NCI-H1048 (cell line): ENCODE data around the gene WSB2.

Experiments
- DNase-seq: peaks from one replicate; lab custom pipeline; 2025; lab: John Stamatoyannopoulos, UW

Gene WSB2

DNA sequence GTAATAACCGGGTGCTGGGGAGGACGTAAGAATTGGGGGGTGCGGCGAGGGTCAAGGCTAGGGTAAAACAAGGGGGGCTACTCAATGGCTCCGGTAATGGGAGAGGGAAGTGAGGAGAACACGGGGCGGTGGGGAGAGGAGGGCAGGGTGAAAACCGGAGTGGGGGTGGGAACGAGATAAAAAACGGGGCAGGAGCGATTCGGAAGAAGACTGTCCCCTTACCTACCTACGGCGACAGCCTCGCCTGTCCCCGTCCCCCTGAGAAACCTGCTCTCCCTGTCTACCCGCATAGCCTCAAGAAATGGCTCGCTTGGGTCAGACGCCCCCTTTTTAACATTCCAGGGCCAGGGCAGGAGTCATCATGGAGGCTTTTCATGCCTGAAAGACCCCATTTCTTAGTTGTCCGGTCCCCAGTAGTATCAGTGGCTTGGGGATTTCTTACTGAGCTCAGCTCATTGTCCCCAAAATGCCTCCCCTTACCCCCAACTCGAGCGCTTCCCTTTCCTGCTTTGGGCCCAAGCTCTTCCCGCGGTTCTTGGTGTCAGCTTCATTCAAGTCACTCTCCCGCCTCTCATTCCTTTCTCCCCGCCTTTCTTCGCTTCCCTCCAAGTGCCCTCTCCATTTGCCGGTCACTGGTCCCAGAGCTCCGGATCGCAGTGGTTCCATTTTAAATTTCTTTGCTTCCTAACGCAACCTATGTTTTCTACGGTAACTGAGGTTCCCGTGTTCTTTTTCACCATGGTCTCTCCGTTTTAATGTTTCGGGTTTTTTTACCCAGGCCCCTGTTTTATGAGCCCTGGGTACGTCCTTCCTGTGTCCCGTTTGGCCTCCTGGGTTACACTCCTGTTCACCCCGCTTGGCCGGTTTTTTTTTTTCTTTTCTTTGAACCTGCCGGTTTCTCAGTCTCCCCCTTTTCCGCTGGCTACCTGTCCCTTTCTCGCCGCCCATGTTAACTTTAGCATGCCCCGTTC lies 1.2 kb upstream of the WSB2 start:
- DNase-seq: no peak

DNA sequence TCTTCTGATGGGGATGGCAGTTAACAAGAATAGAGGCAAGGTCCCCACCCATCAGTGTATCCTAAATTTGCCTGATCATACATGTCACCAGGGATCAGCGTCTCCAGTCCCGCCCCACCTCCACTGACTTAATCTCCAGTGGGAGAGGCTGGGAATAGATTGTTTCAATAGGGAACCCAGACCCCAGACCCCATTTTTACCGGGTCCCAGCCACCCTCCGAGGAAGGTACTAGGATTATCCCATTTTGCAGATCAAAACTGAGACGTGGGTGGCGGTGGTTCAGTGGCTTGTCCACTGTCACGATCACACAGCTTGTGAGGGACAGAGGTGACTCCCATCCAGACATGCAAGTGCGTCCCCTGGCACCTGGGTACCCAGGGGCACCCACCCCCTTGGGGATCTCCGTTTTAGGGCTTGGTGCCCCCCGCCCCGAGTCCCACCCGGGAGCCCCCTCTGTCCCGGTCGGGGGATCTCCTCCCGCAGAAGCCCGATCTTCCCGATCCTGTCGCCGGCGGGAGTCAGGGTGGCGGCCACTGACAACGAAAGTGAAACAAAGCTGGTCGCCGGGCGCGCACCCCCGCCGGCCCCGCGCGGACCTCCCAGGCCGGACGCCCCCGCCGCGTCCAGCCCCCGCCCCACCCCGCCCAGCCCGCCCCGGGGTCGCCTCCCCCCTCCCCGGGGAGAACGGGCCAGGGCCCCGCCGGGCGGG lies 523 bp downstream of the WSB2 start:
- no peak for DNase-seq

DNA sequence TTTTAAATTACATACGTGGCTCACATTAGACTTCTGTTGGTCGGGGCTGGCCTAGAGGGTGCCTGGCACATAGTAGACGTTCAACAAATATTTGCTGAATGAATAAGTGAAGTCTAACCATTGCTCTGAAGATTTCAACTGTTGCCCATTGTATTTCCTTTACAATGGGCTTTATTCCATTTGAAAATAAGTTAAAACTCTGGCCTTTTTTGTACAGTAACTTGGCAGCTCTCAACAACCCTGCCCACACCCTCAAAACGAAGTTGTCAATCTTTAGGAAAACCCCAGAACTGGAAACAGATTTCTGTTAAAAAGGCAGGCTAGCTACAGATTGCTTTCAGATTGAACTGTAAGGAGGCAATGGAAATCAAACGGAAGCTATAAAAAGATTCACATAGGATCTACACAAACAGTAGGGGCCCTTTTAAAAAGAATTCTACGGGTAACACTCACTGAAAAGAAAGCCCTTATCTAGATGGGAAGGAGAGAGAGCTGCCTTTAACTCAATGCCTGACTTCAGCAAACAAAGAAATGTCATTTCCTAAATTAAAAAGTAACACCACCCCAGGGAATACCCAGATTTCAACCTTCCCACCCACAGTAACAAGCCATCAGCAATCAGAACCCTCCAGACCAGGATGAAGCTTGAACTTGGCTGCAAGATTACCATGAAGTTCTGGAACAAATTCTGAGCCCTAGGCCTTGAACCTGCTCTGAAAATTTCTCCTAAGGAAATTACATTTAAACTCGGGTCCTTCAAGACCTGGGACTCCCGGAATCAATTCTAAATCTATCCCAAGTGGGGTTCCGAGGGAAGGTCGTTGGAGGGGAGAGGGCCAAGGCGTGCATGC lies 1.4 kb downstream of the WSB2 start:
- DNase-seq: no peak

DNA sequence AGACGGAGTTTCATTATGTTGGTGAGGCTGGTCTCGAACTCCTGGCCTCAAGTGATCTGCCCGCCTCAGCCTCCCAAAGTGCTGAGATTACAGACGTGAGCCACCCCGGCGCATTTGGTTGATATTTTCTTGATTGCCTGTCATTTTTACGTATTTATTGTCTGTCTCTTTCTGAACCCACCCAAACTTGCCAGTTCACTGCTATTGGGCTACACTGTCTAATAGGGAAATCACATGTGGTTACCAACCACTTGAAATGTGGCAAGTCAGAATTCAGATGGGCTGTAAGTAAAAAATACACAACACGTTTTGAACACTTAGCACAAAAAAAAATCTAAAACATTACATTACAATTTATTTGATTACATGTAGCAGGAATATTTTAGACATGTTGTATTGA lies 2.1 kb downstream of the WSB2 start:
- DNase-seq: no peak

DNA sequence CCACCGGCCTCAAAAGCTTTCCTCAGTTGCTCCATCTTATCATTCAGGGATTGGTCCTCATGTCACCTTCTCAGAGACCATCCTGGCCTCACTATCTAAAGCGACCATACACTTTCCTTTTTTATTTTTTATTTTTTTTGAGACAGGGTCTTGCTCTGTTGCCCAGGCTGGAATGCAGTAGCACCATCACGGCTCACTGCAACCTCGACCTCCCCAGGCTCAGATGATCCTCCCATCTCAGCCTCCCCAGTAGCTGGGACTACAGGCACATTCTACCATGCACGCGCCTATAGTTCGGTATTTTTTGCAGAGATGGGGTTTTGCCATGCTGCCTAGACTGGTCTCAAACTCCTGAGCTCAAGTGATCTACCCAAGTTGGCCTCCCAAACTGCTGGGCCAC lies 2.8 kb downstream of the WSB2 start:
- DNase-seq: no peak

DNA sequence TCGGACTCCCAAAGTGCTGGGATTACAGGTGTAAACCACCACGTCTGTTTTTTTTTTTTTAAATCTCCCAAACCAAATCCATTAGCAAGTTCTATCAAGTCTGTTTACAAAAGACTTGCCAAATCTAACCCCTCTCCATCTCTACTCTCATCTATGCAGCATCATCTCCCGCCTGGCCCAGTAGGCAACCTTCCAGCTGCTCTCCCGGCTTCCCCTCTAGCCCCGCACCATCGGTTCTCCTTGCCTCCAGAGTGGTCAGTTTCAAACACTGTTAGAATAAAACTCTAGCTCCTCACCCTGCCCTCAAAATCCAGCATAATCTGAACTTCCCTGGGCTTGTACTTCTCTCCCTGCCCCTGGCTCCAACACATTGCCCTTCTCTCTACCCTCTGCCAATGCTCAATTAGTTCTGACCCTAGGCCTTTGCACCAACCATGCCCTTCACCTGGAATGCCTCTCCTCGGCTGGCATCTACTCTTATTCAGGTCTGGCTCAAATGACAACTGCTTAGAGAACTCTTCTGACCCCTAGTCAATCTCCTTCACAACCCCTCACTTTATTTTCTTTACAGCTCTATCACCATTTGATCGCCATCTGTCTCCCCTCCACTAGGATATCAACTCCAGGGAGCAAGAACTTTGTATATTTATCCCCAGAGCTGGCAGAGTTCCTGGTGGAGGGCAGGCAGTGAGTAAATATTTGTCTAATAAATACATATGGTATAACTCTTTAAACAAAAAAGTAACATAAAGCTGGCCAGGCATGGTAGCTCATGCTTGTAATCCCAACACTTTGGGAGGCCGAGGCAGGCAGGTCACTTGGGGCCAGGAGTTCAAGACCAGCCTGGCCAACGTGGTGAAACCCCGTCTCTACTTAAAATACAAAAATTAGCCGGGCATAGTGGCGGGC lies 4.9 kb downstream of the WSB2 start:
- no peak for DNase-seq

DNA sequence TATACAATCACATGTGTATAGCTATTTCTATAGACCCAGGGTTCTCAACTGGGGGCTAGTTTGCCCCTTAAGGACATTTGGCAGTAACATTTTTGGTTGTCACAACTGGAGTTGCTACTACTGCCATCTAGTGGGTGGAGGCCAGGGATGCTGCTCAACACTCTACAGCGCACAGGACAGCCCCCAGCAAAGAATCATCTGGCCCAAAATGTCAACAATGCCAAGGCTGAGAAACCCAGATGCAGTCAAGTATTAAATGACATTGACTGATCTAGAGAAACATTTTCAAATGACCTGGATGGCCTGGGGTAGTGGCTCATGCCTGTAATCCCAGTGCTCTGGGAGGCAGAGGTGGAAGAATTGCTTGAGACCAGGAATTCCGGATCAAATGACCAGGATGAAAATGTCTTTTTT lies 5.8 kb downstream of the WSB2 start:
- DNase-seq: no peak

DNA sequence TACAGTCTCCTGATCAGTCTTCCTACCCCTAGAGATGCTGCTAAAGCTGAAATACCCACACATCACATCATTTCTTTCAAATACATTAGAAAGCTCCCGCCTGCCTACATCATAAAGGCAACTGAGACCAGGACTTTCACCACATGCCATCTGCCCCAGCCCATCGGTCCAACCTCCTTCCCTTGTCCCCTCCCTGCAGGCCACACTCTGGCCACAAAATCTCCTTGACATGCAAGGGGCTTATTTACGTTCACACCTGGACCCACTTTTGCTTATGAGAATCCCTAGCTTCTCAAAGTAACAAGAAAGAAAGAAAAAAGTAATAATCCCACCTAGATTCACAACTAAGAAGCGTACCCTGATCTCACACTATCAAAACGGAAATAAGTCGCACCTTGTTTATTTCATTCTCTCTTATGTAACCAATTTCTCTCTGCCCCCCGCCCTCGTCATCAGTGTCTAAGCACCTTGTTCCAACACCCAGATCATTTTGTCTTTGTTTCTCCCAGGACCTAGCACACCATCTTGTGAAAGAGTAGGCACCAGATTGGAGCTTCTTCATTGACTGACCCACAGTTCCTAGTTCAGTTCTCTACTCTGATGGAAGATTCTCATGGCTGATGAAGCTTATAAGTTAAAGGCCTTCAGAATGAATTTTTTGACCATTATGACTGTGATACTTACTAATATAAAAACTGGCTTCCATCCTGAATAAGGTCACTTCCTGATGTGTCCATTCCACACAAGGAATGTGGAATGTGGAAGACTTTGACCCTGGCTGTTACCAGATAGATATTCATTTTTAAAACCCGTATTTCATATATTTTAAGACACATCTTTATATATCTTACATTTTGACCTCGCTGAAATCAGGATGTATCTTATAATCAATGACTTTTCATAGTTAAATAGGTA lies 7.7 kb downstream of the WSB2 start:
- no peak for DNase-seq

DNA sequence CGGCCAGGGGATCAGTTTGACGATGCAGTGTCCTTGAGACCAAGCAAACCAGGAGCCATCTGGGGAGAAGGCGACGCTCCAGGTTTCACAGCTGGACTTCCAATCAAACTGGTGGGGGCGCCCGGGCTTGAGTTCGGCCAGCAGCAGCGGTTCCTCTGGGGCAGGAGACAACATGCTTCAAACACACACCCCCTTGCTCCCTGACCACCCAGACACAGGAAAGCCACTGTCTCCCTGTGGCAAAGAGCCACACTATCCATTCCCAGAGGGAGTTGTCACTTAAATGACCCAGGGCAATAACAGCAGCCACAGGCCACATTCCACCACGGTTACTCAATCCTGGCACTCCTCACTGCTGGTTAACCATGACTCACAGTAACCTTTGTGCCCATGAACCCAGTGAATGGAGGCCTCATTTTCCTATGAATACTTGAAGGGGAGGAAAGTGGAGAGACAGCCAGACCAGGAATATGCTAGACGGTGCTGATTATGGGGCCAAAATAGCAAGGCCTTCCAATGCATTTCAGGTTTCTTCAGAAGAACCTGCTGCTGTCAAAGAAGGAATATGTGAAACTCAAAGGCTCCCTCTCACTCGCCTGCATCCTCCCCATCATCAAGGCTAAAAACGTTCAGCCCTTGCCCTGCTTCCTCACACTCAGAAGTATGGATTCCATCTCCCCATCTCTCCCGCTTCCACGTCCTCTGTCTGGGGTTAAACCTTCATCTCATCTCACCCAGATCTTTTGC lies 8.5 kb downstream of the WSB2 start:
- DNase-seq: no peak

DNA sequence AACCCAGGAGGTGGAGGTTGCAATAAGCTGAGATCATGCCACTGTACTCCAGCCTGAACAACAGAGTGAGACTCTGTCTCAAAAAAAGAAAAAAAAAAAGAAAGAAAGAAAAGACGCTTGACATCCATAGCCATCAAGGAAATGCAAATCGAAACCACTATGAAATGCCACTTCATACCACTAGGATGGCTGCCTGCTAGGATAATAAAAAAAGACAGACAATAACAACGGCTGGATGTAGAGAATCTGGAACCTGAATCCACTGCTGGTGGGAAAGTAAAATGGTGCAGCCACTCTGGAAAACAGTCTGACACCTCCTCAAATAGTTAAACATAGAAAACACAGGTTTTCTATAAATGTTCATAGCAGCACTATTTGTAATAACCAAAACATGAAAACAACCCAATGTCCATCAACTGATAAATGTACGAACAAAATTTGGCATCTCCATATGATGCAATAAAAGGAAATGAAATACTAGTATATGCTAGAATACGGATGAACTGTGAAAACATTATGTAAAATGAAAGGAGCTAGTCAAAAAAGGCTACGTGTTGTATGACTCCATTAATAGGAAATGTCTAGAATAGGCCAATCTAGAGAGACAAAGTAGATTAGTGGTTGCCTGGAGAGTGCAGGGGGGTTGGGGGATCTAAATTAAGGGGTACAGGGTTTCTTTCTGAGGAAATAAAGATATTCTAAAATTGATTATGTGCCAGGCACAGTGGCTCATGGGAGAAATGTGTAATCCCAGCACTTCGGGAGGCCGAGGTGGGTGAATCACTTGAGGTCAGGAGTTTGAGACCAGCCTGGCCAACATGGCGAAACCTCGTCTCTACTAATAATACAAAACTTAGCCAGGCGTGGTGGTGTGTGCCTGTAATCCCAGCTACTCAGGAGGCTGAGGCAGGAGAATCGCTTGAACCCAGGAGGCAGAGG lies 9.7 kb downstream of the WSB2 start:
- DNase-seq: no peak

DNA sequence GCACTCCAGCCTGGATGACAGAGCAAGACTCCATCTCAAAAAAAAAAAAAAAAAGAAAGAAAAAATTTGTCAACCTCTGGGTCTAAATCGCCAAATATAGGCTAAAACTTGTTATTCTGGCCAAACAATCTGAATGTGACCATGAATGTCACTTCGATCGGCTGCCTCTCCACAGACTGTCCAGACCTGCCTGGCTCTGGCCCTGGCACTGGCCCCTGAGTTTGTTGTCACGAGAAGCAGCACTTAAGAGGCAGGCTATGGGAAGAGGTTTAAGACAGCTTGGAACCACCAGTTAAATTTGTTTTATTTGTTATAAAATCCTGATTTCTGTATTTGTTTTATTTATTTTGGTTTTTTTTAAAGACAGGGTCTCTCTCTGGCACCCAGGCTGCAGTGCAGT lies 14.5 kb downstream of the WSB2 start:
- DNase-seq: no peak

DNA sequence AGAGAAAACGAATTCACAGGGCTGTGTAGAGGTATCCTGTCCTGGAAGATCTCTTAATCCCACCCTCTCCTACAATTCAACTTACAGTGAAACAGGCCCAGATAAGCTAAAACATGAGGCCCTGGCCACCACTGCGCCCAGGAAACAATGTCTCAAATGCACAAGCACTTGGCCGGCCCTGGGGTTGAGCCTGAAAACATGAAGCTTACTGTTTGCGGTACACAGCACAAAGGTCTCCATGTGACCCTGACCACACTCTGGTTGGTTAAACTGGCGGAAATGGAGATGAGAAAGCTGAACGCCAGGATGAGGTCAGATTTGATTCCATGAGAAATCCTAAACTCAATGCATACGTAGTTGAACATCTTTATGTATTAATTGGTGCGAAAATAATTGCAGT lies 16.4 kb downstream of the WSB2 start:
- no peak for DNase-seq

DNA sequence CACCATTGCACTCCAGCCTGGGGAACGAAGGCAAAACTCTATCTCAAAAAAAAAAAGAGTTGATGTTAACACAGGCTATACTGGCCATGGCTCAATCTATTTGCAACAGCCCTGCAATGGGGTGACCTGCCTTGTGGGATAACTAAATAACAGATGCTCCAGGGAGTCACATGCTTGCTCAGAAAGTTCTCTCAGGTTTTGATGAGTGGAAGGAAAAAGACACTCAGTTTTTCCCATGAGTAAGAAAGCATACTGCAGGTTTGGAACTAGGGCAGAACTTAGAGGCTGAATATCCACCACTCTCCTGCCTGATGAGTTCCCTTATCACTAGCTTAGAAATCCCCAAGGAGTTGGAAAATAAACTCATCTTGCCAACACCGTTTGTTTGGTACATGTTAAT lies 16.9 kb downstream of the WSB2 start:
- DNase-seq: no peak

DNA sequence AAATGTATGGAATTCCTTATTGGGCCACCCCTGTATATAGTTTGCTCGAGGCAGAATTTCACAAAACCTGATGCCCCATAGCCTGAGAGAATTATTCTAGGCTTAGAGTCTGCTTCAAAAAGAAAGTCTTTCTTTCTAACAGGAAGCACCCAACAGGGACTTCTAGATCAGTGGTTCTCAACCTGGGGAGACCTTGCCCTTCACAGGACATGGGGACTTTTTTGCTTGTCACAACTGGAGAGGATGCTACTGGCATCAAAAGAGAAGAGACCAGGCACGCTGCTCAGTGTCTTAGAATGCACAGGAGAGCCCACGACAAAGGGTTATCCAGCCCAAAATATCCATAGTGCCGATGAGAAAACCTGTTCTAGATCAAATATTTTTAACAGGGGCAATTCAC lies 18.9 kb downstream of the WSB2 start:
- no peak for DNase-seq

DNA sequence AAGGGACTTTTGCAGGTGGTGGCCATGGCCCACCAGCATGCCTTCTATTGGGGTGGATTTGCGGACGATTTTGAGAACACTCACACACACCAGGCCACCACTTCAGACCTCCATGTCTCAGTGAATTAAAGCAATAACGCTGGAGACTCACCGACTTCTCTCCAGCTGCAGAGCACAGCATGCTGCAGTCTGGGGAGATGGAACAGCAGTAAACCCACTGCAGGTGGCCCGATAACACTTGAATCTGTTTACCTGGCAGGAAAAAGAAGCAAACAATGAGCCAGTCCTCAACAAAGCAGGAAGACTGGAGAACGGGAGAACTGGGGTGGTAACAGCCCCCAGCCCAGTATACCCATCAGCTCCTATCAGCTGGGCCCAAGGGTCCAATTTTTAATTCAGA lies 22.8 kb downstream of the WSB2 start:
- no peak for DNase-seq

DNA sequence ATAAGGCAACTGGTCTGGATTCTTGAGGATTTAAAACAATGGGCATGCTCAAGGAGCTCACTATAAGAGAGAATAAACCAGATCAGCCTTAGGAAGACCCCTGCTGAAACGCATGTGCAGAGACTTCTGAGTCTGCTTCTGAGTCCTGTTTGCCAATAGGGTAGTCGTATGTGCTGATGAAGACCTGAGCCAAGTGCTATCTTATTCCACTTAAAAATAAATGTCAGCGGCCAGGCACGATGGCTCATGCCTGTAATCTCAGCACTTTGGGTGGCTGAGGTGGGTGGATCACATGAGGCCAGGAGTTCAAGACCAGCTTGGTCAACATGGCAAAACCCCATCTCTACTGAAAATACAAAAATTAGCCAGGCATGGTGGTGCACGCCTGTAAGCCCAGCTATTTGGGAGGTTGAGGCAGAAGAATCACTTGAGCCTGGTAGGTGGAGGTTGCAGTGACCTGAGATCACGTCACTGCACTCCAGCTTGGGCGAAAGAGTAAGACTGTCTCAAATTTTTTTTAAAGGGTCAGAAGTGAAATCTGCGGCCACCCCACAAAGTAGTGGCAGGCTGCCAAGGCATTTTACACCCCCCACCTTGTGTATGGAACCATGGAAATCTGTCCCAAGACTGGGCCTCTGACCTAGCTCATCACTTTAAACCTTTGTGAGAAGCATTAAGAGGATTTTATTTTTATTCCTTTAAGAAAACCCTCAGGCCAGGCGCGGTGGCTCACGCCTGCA lies 24.1 kb downstream of the WSB2 start:
- DNase-seq: no peak

DNA sequence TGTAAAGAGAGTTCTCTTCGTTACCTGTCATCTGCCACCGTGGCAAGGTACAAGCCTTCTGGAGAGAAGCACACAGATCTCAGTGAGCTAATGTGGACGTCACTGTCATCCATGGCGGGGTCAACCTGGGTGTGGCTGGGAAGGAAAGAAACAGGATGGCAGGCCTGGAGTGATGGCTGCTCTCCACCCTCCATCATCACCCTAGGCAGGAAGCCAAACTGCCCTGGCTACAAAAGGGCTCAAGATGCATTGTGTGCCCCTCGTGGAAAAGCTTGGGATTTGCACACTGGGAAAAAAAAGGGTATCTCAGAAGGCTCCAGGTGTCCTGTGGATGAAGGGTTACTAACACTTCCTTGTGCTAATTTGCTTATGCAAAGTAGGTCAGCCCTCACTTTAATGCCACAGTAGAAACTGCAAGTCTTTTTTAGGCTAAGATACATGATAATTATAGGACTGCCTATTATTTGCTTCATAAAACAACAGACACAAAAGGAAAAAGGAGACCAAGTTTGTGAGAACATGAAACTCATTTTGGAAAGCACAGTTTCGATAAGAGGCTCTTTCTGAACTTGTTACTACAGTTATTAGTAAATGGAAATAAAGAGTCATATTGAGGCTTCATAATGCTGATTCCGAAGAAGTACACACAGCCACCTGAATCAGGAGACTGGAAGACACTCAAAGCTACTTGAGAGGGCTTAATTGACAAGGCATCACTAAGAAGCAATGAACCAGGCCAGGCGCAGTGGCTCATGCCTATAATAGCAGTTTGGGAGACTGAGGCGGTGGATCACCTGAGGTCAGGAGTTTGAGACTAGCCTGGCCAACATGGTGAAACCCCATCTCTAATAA lies 25.6 kb downstream of the WSB2 start:
- peak; percentile 62 for DNase-seq
